Endothelial cell of umbilical vein (primary cell): ENCODE data around the gene HIRA.

ENCODE experiments used
- CTCF ChIP-seq, 2 donors: IDR thresholded peaks; 1 replicate in 1 of 2; 2 replicates in 1 of 2; pipeline ENCODE4 v1.5.1; 2011; ENCODE audit warnings: low read length in 2 of 2, mild to moderate bottlenecking in 2 of 2, moderate library complexity in 2 of 2, control low read depth in 1 of 2, inconsistent platforms in 1 of 2, low read depth in 1 of 2; ENCODE audit not compliant: insufficient read depth in 1 of 2; ENCODE audit errors: extremely low read depth in 1 of 2
- EZH2 ChIP-seq: IDR thresholded peaks from 2 replicates; pipeline ENCODE4 v1.6.1; 2012; ENCODE audit warnings: borderline replicate concordance, low read depth, mild to moderate bottlenecking, moderate library complexity, low read length, inconsistent platforms; ENCODE audit not compliant: severe bottlenecking
- FOS ChIP-seq: IDR thresholded peaks from 2 replicates; pipeline ENCODE4 v1.6.1; 2011; ENCODE audit warnings: mild to moderate bottlenecking, low read length, moderate library complexity, borderline replicate concordance; ENCODE audit not compliant: insufficient read depth
- MYC ChIP-seq: IDR thresholded peaks from one replicate; pipeline ENCODE4 v1.6.1; 2011; ENCODE audit warnings: mild to moderate bottlenecking, low read depth, low read length
- POLR2A ChIP-seq: IDR thresholded peaks from 2 replicates; pipeline ENCODE4 v1.6.1; 2012; ENCODE audit warnings: low read depth, mild to moderate bottlenecking, control low read depth, low read length
- POLR2AphosphoS5 ChIP-seq: IDR thresholded peaks from 2 replicates; pipeline ENCODE4 v1.6.1; 2012; ENCODE audit warnings: low read depth, mild to moderate bottlenecking, control low read depth, low read length, moderate library complexity; ENCODE audit not compliant: insufficient read depth
- TF ChIP-seq, protein P1 (sequence below): IDR thresholded peaks from 2 replicates; pipeline ENCODE4 v1.6.1; 2011; ENCODE audit not compliant: insufficient read depth, insufficient read length

DNA sequence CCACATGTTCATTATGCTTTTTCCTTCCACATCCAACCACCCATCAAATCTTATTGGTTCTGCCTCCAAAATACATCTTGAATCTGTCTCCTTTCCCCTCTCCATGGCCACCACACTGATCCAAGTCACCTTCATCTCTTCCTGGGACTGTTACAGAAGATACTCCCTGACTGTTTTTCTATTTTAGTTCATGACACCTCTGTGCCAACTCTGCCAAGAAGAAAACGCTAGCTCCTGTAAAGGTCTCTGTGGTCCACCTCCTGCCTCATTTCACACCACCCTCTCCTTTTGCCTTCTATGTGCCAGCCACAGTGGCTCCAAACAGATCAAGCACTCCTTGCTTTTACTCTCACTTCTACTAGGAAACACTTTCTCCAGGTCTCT, 81.1 kb downstream of the HIRA start:
- TF ChIP-seq POLR2A: no peak
- no peak for TF ChIP-seq POLR2AphosphoS5
- TF ChIP-seq CTCF (IDR thresholded peaks at IDR 0.05; ENCODE audit: extremely low read depth in 1 of 2, insufficient read depth in 1 of 2, low read depth in 1 of 2, low read length in 2 of 2): no peak
- TF ChIP-seq, protein P1, sequence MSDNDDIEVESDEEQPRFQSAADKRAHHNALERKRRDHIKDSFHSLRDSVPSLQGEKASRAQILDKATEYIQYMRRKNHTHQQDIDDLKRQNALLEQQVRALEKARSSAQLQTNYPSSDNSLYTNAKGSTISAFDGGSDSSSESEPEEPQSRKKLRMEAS: no peak
- no peak for TF ChIP-seq EZH2
- no peak for TF ChIP-seq MYC
- no peak for TF ChIP-seq FOS
